Measurements from ENCODE around the gene CACNA2D2. TPM values are rescaled to one million over a fixed set of nuclear protein-coding genes. Genes with fewer than 3 reads are reported as not detected.

Gene CACNA2D2
- total and polyA plus RNA-seq, 12 donors = 0.09 to 2.0 (median 0.60) TPM

DNA sequence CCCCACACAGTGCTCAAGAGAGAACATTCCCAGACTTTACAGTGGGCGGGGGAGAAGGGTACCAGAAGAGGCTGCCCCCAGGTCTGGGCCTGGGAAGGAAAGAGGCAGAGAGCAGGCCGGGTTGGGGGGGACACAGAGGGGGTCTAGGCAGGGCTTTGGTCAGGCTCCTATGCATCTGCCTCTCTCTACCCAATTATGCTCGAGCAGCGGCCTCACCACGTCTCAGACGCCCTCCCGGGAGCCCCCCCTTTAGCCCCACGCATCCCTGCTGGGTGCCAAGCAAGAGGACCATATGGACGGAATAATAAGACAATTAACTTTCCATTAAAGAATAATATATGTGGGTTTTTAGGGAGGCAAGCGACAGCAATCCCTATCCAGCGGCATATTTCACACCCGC lies 32.8 kb downstream of the CACNA2D2 start:
- no peak for DNase-seq
- no peaks in the 10 kb centered on the region for H3K36me3 ChIP-seq (replicated peaks in 1 of 2)
- no peaks in the 10 kb centered on the region for H3K9me3 ChIP-seq (replicated peaks in 1 of 3)
- WGBS, 4 donors = 83 to 90% (median 86%) methylated on average over 12 of the region's 12 CpGs
- H3K4me3 ChIP-seq = no peak overlapping the region
- H3K4me1 ChIP-seq (replicated peaks in 1 of 2) = no peaks in the 10 kb centered on the region
- H3K27ac ChIP-seq = no peak overlapping the region
- intact Hi-C loops (cut with DNase I) = no loop called here
- no peak for TF ChIP-seq POLR2A (IDR thresholded peaks at IDR 0.05)
- TF ChIP-seq, protein P1, sequence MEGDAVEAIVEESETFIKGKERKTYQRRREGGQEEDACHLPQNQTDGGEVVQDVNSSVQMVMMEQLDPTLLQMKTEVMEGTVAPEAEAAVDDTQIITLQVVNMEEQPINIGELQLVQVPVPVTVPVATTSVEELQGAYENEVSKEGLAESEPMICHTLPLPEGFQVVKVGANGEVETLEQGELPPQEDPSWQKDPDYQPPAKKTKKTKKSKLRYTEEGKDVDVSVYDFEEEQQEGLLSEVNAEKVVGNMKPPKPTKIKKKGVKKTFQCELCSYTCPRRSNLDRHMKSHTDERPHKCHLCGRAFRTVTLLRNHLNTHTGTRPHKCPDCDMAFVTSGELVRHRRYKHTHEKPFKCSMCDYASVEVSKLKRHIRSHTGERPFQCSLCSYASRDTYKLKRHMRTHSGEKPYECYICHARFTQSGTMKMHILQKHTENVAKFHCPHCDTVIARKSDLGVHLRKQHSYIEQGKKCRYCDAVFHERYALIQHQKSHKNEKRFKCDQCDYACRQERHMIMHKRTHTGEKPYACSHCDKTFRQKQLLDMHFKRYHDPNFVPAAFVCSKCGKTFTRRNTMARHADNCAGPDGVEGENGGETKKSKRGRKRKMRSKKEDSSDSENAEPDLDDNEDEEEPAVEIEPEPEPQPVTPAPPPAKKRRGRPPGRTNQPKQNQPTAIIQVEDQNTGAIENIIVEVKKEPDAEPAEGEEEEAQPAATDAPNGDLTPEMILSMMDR (IDR thresholded peaks at IDR 0.05) = no peak
- H3K27me3 ChIP-seq = no peaks in the 10 kb centered on the region

DNA sequence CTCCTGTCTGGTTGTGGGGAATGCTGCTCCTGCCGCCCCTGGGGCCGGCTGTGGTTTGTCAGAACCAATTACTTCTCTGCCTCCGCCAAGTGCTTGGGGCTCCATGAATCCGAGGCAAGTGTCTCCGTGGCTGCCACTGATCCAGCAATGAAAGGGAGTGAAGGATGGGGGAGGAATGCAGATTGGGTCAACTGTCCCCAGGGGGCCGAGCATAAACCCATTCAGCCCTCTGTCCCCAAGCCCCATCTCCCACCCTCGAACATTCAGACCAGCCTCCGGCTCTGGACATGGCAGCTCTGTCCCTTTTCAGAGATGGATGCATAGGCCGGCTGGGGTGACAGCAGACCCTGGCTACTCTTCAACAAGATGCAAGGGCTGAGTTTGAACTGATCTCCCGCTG lies 35.5 kb downstream of the CACNA2D2 start:
- intact Hi-C loops (cut with DNase I) = no loop called here
- DNase-seq = no peak
- H3K4me3 ChIP-seq = no peak overlapping the region
- no peaks in the 10 kb centered on the region for H3K9me3 ChIP-seq (replicated peaks in 1 of 3)
- H3K36me3 ChIP-seq (replicated peaks in 1 of 2) = no peaks in the 10 kb centered on the region
- no peaks in the 10 kb centered on the region for H3K4me1 ChIP-seq (replicated peaks in 1 of 2)
- TF ChIP-seq, protein P1 (IDR thresholded peaks at IDR 0.05) = no peak
- no peak for TF ChIP-seq POLR2A (IDR thresholded peaks at IDR 0.05)
- H3K27ac ChIP-seq = no peak overlapping the region
- 74 to 80% (median 76%) methylated on average over 4 to 10 of the region's 10 CpGs for WGBS, 4 donors
- no peaks in the 10 kb centered on the region for H3K27me3 ChIP-seq

DNA sequence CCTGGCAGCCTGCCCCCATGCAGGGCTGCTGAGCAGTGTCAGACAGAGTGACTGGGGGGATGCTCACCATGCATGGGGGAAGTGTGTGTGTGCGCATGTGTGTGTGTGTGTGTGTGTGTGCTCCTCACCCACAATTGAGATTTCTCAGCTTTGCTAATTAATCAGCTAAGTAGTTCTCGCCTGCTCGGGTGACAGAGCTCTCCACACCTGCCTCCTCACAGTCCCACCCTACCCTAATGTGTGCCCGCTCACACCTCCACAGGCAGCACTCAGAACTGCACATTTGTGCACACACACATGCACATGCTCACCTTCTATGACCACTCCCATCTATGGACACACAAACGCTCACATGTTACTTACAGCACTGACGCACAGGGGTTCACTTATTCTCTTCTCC lies 37.3 kb downstream of the CACNA2D2 start:
- no peak for TF ChIP-seq POLR2A (IDR thresholded peaks at IDR 0.05)
- TF ChIP-seq, protein P1 (IDR thresholded peaks at IDR 0.05) = no peak
- Histone ChIP-seq H3K9me3 (replicated peaks in 1 of 3) (no peaks in the 10 kb centered on the region), H3K4me1 (replicated peaks in 1 of 2) (no peaks in the 10 kb centered on the region), H3K27ac (no peak overlapping the region), H3K27me3 (no peaks in the 10 kb centered on the region), H3K4me3 (no peak overlapping the region), H3K36me3 (replicated peaks in 1 of 2) (no peaks in the 10 kb centered on the region)
- intact Hi-C loops (cut with DNase I) = no loop called here
- WGBS, 4 donors = 86 to 88% (median 87%) methylated on average over 6 of the region's 6 CpGs
- DNase-seq = no peak

DNA sequence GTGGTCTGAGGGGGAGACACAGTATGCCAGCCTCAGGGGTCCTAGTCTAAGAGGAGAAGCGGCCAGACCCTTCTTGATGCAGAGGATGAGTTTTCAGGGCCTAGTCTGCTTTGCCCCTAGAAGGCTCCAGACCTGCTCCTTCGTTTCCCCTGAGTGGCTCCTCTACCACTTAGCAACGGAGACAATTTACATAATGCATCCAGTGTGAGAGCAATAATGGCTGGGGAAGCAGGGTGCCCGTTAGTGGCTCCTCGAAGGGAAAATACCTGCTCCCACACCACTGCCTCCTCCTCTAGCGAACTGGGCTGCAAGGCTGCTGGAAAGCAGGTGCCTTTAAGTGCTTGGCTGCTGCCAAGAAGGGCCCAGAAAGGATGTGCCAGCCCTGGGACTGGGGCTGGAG lies 38.9 kb downstream of the CACNA2D2 start:
- no peaks in the 10 kb centered on the region for H3K27me3 ChIP-seq
- intact Hi-C loops (cut with DNase I) = no loop called here

More for the DNA sequence above, 38.9 kb downstream of the CACNA2D2 start:
- DNase-seq = no peak
- H3K27ac ChIP-seq = no peak overlapping the region
- no peaks in the 10 kb centered on the region for H3K4me1 ChIP-seq (replicated peaks in 1 of 2)
- 65 to 84% (median 79%) methylated on average over 4 to 6 of the region's 6 CpGs for whole genome bisulfite sequencing, 4 donors
- TF ChIP-seq POLR2A (IDR thresholded peaks at IDR 0.05) = no peak
- TF ChIP-seq, protein P1 (IDR thresholded peaks at IDR 0.05) = no peak
- no peaks in the 10 kb centered on the region for H3K9me3 ChIP-seq (replicated peaks in 1 of 3)
- no peak overlapping the region for H3K4me3 ChIP-seq
- no peaks in the 10 kb centered on the region for H3K36me3 ChIP-seq (replicated peaks in 1 of 2)

All from adrenal gland (tissue), 12 donors.